Nephron (organoid): ENCODE data around the gene RGS7.

Source experiments
- H3K27ac Mint-ChIP-seq, 3 experiments: 2 replicates each; pipeline ENCODE4 v1.8.0; 2020; ENCODE audit warnings: mixed read lengths in 3 of 3, mild to moderate bottlenecking in 2 of 3, moderate library complexity in 1 of 3
- H3K27me3 Mint-ChIP-seq: 2 replicates; pipeline ENCODE4 v1.8.0; 2021; ENCODE audit warnings: low read depth, mild to moderate bottlenecking, moderate library complexity, mixed read lengths
- H3K36me3 Mint-ChIP-seq: 2 replicates; pipeline ENCODE4 v1.8.0; 2020; ENCODE audit warnings: low read depth, mixed read lengths
- H3K4me1 Mint-ChIP-seq: 2 replicates; pipeline ENCODE4 v1.8.0; 2020; ENCODE audit warnings: mixed read lengths
- H3K4me3 Mint-ChIP-seq, 3 experiments: 2 replicates each; pipeline ENCODE4 v1.8.0; 2020; ENCODE audit warnings: mild to moderate bottlenecking in 3 of 3, mixed read lengths in 3 of 3, moderate library complexity in 2 of 3
- H3K9me3 Mint-ChIP-seq: 2 replicates; pipeline ENCODE4 v1.8.0; 2020; ENCODE audit warnings: mixed read lengths
- CTCF ChIP-seq, 3 experiments: fragments of 200-600 bp; sonication (generic); IDR thresholded peaks; one replicate each; pipeline ENCODE4 v1.5.0; 2021; ENCODE audit warnings: antibody characterized with exemption in 3 of 3; ENCODE audit not compliant: unreplicated experiment in 3 of 3

Gene RGS7

GRCh38 chr1:241390526-241390925 lies 33.5 kb upstream of the RGS7 start:
- no peak overlapping the region for H3K4me3 Mint-ChIP-seq
- TF ChIP-seq CTCF (IDR thresholded peaks at IDR 0.05; ENCODE audit: unreplicated experiment in 3 of 3): no peak
- H3K27ac Mint-ChIP-seq: no peak overlapping the region
- H3K36me3 Mint-ChIP-seq: no peaks in the 10 kb centered on the region
- no peaks in the 10 kb centered on the region for H3K4me1 Mint-ChIP-seq
- H3K27me3 Mint-ChIP-seq: peaks cover 5% of the 10 kb centered on the region
- H3K9me3 Mint-ChIP-seq: no peaks in the 10 kb centered on the region

GRCh38 chr1:241389400-241389799 lies 32.4 kb upstream of the RGS7 start:
- Mint-ChIP-seq H3K4me1 (no peaks in the 10 kb centered on the region), H3K27ac (no peak overlapping the region), H3K27me3 (peaks cover 5% of the 10 kb centered on the region)

GRCh38 chr1:241387216-241387615 lies 30.2 kb upstream of the RGS7 start:
- Mint-ChIP-seq H3K4me3 (no peak overlapping the region), H3K27me3 (no peaks in the 10 kb centered on the region), H3K27ac (no peak overlapping the region), H3K4me1 (no peaks in the 10 kb centered on the region), H3K9me3 (peaks cover 1% of the 10 kb centered on the region), H3K36me3 (no peaks in the 10 kb centered on the region)
- no peak for TF ChIP-seq CTCF (IDR thresholded peaks at IDR 0.05; ENCODE audit: unreplicated experiment in 3 of 3)

More at GRCh38 chr1:241389400-241389799, 32.4 kb upstream of the RGS7 start:
- no peaks in the 10 kb centered on the region for H3K36me3 Mint-ChIP-seq
- H3K4me3 Mint-ChIP-seq: no peak overlapping the region
- H3K9me3 Mint-ChIP-seq: no peaks in the 10 kb centered on the region
- no peak for TF ChIP-seq CTCF (IDR thresholded peaks at IDR 0.05; ENCODE audit: unreplicated experiment in 3 of 3)

GRCh38 chr1:241376701-241377100 lies 19.7 kb upstream of the RGS7 start:
- Mint-ChIP-seq H3K9me3 (peaks cover 8% of the 10 kb centered on the region), H3K27me3 (peaks cover 7% of the 10 kb centered on the region), H3K27ac (no peak overlapping the region), H3K4me1 (no peaks in the 10 kb centered on the region), H3K4me3 (no peak overlapping the region), H3K36me3 (no peaks in the 10 kb centered on the region)
- TF ChIP-seq CTCF (IDR thresholded peaks at IDR 0.05; ENCODE audit: unreplicated experiment in 3 of 3): no peak

GRCh38 chr1:241375886-241376285 lies 18.9 kb upstream of the RGS7 start:
- no peak for TF ChIP-seq CTCF (IDR thresholded peaks at IDR 0.05; ENCODE audit: unreplicated experiment in 3 of 3)
- H3K9me3 Mint-ChIP-seq: peaks cover 3% of the 10 kb centered on the region
- no peaks in the 10 kb centered on the region for H3K36me3 Mint-ChIP-seq
- peaks cover 7% of the 10 kb centered on the region for H3K27me3 Mint-ChIP-seq
- H3K4me3 Mint-ChIP-seq: no peak overlapping the region
- H3K4me1 Mint-ChIP-seq: no peaks in the 10 kb centered on the region
- no peak overlapping the region for H3K27ac Mint-ChIP-seq

- Mint-ChIP-seq H3K36me3 (no peaks in the 10 kb centered on the region), H3K9me3 (peaks cover 2% of the 10 kb centered on the region), H3K4me1 (no peaks in the 10 kb centered on the region), H3K27ac (no peak overlapping the region), H3K27me3 (peaks cover 10% of the 10 kb centered on the region), H3K4me3 (no peak overlapping the region)
- no peak for TF ChIP-seq CTCF (IDR thresholded peaks at IDR 0.05; ENCODE audit: unreplicated experiment in 3 of 3)
These were observed 9.2 kb upstream of the RGS7 start for GRCh38 chr1:241366196-241366595.
